MCF 10A (cell line): ENCODE data around the gene SLC13A2. TPM values are rescaled to one million over a fixed set of nuclear protein-coding genes. Genes with fewer than 3 reads are reported as not detected.
"Not testable (repeated sequence)": the region's sequence is repeated elsewhere in the genome, so short reads cannot be mapped to it uniquely, and the experiment has no call there.

Experiments used
- Bru-seq: library from RNA; stranded (reverse); fragments of 400-500 nt; gene quantifications from one replicate; lab custom pipeline; 2021; lab: Mats Ljungman, UMichigan
- BruChase-seq, 2 experiments: library from RNA; stranded (reverse); fragments of 400-500 nt; gene quantifications; one replicate each; lab custom pipeline; 2021; lab: Mats Ljungman, UMichigan
- BruUV-seq: library from RNA; stranded (reverse); fragments of 400-500 nt; replicated peaks from 2 replicates; lab custom pipeline; 2021; lab: Mats Ljungman, UMichigan
- CTCF ChIA-PET: fragments of 300-600 bp; sonication (Branson Sonifier 250); formaldehyde crosslinking; extraction: SDS; loops from one replicate; lab custom pipeline; 2021; ENCODE audit warnings: antibody characterized with exemption, inconsistent platforms; lab: Yijun Ruan, JAX
- POLR2A ChIA-PET: fragments of 300-600, 350-650 bp; sonication (Branson Sonifier 250); formaldehyde crosslinking; extraction: SDS; loops from one replicate; lab custom pipeline; 2020; ENCODE audit warnings: antibody characterized with exemption, inconsistent platforms; lab: Yijun Ruan, JAX
- DNase-seq: peaks from one replicate; pipeline ENCODE4 v3.0.0-alpha.2; 2018; ENCODE audit not compliant: unreplicated experiment
- H3K27ac Mint-ChIP-seq: one replicate; pipeline ENCODE4 v1.8.0; 2022; ENCODE audit warnings: mild to moderate bottlenecking, low read depth, mixed read lengths; ENCODE audit not compliant: unreplicated experiment
- H3K27me3 Mint-ChIP-seq: one replicate; pipeline ENCODE4 v1.8.0; 2022; ENCODE audit warnings: mixed read lengths; ENCODE audit not compliant: insufficient read depth, unreplicated experiment
- H3K36me3 Mint-ChIP-seq: one replicate; pipeline ENCODE4 v1.8.0; 2022; ENCODE audit warnings: mild to moderate bottlenecking, moderate library complexity, mixed read lengths; ENCODE audit not compliant: insufficient read depth, unreplicated experiment
- H3K4me1 Mint-ChIP-seq: one replicate; pipeline ENCODE4 v1.8.0; 2022; ENCODE audit warnings: mixed read lengths; ENCODE audit not compliant: insufficient read depth, unreplicated experiment
- H3K4me3 Mint-ChIP-seq: one replicate; pipeline ENCODE4 v1.8.0; 2022; ENCODE audit warnings: mild to moderate bottlenecking, moderate library complexity, mixed read lengths; ENCODE audit not compliant: unreplicated experiment
- H3K9me3 Mint-ChIP-seq: one replicate; pipeline ENCODE4 v1.8.0; 2022; ENCODE audit warnings: mixed read lengths; ENCODE audit not compliant: unreplicated experiment
- intact Hi-C: fragments of 100-400 bp; cut with micrococcal nuclease; formaldehyde crosslinking; loops from 2 replicates; pipeline ENCODE4 v1.14.1; 2022
- long read RNA-seq: library from polyadenylated mRNA; stranded (forward); transcript quantifications from one replicate; pipeline ENCODE4 v2.0.0, GENCODE V29; 2022
- total RNA-seq: library from RNA; stranded (reverse); gene quantifications from 2 replicates; pipeline ENCODE4 v1.2.3, GENCODE V29; 2022
- TF ChIP-seq, protein P1 (sequence below): fragments of 200-600 bp; IDR thresholded peaks from one replicate; pipeline ENCODE4 v1.8.0; 2022; ENCODE audit warnings: antibody characterized with exemption, mild to moderate bottlenecking; ENCODE audit not compliant: unreplicated experiment

SLC13A2 gene, protein sequence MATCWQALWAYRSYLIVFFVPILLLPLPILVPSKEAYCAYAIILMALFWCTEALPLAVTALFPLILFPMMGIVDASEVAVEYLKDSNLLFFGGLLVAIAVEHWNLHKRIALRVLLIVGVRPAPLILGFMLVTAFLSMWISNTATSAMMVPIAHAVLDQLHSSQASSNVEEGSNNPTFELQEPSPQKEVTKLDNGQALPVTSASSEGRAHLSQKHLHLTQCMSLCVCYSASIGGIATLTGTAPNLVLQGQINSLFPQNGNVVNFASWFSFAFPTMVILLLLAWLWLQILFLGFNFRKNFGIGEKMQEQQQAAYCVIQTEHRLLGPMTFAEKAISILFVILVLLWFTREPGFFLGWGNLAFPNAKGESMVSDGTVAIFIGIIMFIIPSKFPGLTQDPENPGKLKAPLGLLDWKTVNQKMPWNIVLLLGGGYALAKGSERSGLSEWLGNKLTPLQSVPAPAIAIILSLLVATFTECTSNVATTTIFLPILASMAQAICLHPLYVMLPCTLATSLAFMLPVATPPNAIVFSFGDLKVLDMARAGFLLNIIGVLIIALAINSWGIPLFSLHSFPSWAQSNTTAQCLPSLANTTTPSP
- total RNA-seq (not detected in 2 replicates), Bru-seq, nascent RNA (not detected), BruChase-seq, experiment 1, labeled RNA remaining after a 6-hour chase (not detected), BruChase-seq, experiment 2, labeled RNA remaining after a 2-hour chase (percentile 4 among the genes with signal in this experiment)
- long read RNA-seq = 0 reads

DNA sequence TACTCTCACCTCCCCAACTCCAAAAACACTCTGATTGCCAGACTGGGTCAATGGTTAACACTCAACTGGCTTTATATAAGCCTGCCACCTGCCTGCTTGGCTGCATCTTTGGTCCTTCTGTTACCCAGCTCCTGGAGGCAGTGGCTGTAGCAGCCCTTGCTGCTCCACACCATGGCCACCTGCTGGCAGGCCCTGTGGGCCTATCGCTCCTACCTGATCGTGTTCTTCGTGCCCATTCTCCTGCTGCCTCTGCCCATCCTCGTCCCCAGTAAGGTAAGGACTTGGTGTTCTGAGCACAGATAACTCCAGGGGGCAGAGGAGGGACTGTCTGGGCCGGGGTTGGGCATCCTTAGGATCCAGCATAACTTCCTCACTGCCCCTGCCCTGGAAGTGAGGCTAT, at the start of gene SLC13A2:
TSS of gene SLC13A2 (plus strand) at position 103 of the 400 bp plus-strand sequence. CDS start at position 172, 69 bp downstream.
- H3K4me3 Mint-ChIP-seq = no peak within 1 kb of the TSS
- no peaks in the 10 kb centered on the region for H3K27me3 Mint-ChIP-seq
- no peak for DNase-seq
- H3K9me3 Mint-ChIP-seq = no peaks in the 10 kb centered on the region
- intact Hi-C loops = no loop called here
- BruUV-seq = no TSS peak
- H3K4me1 Mint-ChIP-seq = peaks cover 11% of the 10 kb centered on the region
- ChIA-PET POLR2A (no interaction called here), CTCF (interaction anchor here (2.8 kb wide), 1 partner anchor 66 kb away, joined by 5 read pairs; no protein-coding TSS in a partner anchor)
- TF ChIP-seq, protein P1, sequence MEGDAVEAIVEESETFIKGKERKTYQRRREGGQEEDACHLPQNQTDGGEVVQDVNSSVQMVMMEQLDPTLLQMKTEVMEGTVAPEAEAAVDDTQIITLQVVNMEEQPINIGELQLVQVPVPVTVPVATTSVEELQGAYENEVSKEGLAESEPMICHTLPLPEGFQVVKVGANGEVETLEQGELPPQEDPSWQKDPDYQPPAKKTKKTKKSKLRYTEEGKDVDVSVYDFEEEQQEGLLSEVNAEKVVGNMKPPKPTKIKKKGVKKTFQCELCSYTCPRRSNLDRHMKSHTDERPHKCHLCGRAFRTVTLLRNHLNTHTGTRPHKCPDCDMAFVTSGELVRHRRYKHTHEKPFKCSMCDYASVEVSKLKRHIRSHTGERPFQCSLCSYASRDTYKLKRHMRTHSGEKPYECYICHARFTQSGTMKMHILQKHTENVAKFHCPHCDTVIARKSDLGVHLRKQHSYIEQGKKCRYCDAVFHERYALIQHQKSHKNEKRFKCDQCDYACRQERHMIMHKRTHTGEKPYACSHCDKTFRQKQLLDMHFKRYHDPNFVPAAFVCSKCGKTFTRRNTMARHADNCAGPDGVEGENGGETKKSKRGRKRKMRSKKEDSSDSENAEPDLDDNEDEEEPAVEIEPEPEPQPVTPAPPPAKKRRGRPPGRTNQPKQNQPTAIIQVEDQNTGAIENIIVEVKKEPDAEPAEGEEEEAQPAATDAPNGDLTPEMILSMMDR = no peak
- no peak within 1 kb of the TSS for H3K27ac Mint-ChIP-seq
- H3K36me3 Mint-ChIP-seq = no peaks in the 10 kb centered on the region

DNA sequence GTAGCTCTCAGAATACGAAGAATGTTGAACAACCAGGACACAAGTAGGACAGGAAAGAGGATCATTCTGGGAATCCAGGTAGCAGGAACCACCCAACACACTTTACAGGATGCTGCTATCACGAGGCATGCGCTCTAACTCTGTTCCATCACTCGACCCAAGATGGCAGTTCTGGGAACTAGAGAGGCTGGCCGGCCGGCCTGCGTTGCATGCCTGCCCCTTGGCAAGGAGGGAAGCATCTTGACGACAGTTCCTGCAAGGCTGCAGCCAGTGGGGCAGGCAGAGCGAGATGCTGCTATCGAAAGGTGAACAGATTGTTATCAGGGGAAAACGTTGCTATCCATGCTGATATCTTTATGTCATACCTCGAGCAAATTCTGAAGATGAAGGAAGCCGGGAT, 48.2 kb upstream of the SLC13A2 start:
- Mint-ChIP-seq H3K4me1 (no peaks in the 10 kb centered on the region), H3K27me3 (no peaks in the 10 kb centered on the region), H3K27ac (no peak overlapping the region), H3K4me3 (no peak overlapping the region), H3K9me3 (no peaks in the 10 kb centered on the region), H3K36me3 (no peaks in the 10 kb centered on the region)
- intact Hi-C loops = no loop called here
- TF ChIP-seq, protein P1 = no peak
- ChIA-PET POLR2A (interaction anchor here (1.4 kb wide), 1 partner anchor 12 kb away, joined by 3 read pairs; no protein-coding TSS in a partner anchor), CTCF (interaction anchor here (0.7 to 2.3 kb wide), 2 partner anchors 9 to 235 kb away, joined by 4 to 7 read pairs; no protein-coding TSS in a partner anchor)
- no peak for DNase-seq
- no TSS peak for BruUV-seq

DNA sequence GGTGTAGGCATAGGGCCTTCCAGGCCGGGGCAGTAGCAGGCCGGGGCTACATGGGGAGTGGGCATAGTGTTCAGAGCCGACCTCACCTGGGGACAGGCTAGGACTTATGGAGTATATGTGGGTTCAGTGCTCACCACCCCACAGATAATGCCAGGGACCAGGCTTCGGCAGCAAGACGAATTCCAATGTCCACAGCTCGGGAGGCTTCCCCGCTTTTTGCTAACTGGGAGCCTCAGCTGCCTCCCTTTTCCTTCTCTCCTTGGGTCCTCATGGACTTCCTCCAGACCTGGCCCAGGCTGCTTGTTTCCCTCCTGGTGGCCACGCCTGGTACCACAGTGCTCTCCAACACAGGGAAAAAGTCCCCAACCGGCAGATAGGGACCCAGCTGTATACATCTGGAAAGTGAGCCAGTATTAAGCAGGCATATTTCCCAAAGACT, 47.3 kb upstream of the SLC13A2 start:
- Mint-ChIP-seq H3K4me3 (no peak overlapping the region), H3K27ac (no peak overlapping the region), H3K36me3 (no peaks in the 10 kb centered on the region), H3K4me1 (no peaks in the 10 kb centered on the region), H3K27me3 (no peaks in the 10 kb centered on the region), H3K9me3 (no peaks in the 10 kb centered on the region)
- POLR2A ChIA-PET = interaction anchor here (1.0 to 1.4 kb wide), 2 partner anchors 11 to 57 kb away, joined by 3 to 4 read pairs; no protein-coding TSS in a partner anchor
- DNase-seq = peak; percentile 28
- TF ChIP-seq, protein P1 = peak; percentile 26
- no TSS peak for BruUV-seq
- intact Hi-C loops = no loop called here
- CTCF ChIA-PET = interaction anchor here (0.6 to 2.3 kb wide), 2 partner anchors 10 to 68 kb away, joined by 3 to 7 read pairs; no protein-coding TSS in a partner anchor

DNA sequence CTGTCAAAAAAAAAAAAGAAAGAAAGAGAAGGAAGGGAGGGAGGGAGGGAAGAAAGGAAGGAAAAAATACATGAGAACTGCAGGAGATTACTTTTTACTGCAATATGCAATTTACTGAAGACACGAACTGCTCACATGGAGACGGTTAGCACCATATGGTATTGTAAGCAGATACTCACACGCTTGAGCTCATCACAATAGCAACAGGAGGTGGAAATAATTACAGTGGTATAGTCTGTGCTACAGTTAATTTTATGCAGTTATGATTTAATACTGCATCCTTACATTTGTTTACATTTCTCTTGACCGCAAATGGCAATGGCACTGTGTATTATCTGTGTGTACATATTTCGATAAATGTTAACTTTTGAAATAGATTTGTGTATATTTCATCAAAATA, 46.1 kb upstream of the SLC13A2 start:
- no peaks in the 10 kb centered on the region for H3K4me1 Mint-ChIP-seq
- H3K9me3 Mint-ChIP-seq = no peaks in the 10 kb centered on the region
- TF ChIP-seq, protein P1 = no peak
- DNase-seq = no peak
- ChIA-PET CTCF (no interaction called here), POLR2A (no interaction called here)
- H3K27ac Mint-ChIP-seq = no peak overlapping the region
- no peaks in the 10 kb centered on the region for H3K36me3 Mint-ChIP-seq
- no peaks in the 10 kb centered on the region for H3K27me3 Mint-ChIP-seq
- intact Hi-C loops = no loop called here
- no TSS peak for BruUV-seq
- no peak overlapping the region for H3K4me3 Mint-ChIP-seq

DNA sequence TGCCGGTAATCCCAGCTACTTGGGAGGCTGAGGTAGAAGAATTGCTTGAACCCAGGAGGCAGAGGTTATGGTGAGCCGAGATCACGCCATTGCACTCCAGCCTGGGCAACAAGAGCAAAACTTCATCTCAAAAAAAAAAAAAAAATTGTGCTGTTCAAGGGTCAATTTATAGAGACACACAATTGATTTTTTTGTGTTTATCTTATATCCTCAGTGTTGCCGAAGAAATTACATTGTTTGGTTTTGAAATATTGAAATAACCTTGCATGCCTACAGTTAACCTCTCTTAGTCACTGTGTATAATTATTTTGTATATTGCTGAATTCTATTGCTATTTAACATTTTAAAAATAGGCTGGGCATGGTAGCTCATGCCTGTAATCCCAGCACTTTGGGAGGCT, 45.5 kb upstream of the SLC13A2 start:
- POLR2A ChIA-PET = interaction anchor here (1.2 kb wide), 1 partner anchor 11 kb away, joined by 4 read pairs; no protein-coding TSS in a partner anchor
- CTCF ChIA-PET = interaction anchor here (1.2 kb wide), 1 partner anchor 18 kb away, joined by 4 read pairs; no protein-coding TSS in a partner anchor
- H3K9me3 Mint-ChIP-seq, intact Hi-C loops, DNase-seq, H3K4me1 Mint-ChIP-seq, H3K27ac Mint-ChIP-seq, H3K36me3 Mint-ChIP-seq, H3K4me3 Mint-ChIP-seq, H3K27me3 Mint-ChIP-seq, BruUV-seq: not testable (repeated sequence)
